ENCODE measurements around the gene HECW1. TPM values are rescaled to one million over a fixed set of nuclear protein-coding genes. Genes with fewer than 3 reads are reported as not detected.

Gene HECW1
- total and polyA plus RNA-seq, 2 donors (not counting 1 experiment from before 2014, with no cell fraction given) = not detected

GRCh38 chr7:43198599-43199090 lies 86.2 kb downstream of the HECW1 start:
- Histone ChIP-seq H3K36me3 (replicated peaks in 1 of 2; ENCODE audit: control extremely low read depth in 1 of 2, control insufficient read depth in 1 of 2, extremely low read depth in 1 of 2, insufficient read depth in 2 of 2, low read length in 1 of 2) (no peaks in the 10 kb centered on the region), H2AFZ (ENCODE audit: insufficient read depth, low read depth, low read length, poor library complexity, severe bottlenecking) (no peak overlapping the region), H3K27ac (ENCODE audit: low read length in 2 of 2) (no peak overlapping the region), H3K4me1 (ENCODE audit: control insufficient read depth in 2 of 2, insufficient read depth in 2 of 2, low read length in 2 of 2) (no peaks in the 10 kb centered on the region), H3K4me3 (ENCODE audit: control extremely low read depth in 1 of 5, extremely low read depth in 1 of 5, insufficient read depth in 1 of 5, low read depth in 2 of 5, low read length in 4 of 5) (no peak overlapping the region), H3K4me2 (replicated peaks; ENCODE audit: low read depth, low read length, poor library complexity, severe bottlenecking) (no peak overlapping the region), H3K27me3 (replicated peaks in 1 of 4; ENCODE audit: control extremely low read depth in 1 of 4, control insufficient read depth in 3 of 4, insufficient read depth in 4 of 4, low read length in 3 of 4) (no peaks in the 10 kb centered on the region), H4K20me1 (ENCODE audit: control insufficient read depth, insufficient read depth, low read length, poor library complexity, severe bottlenecking) (no peaks in the 10 kb centered on the region), H3K9me3 (ENCODE audit: control extremely low read depth in 1 of 3, control insufficient read depth in 2 of 3, insufficient read depth in 1 of 3, low read length in 2 of 3) (peaks cover 0 to 3% (median 0%) of the 10 kb centered on the region in 3 donors), H3K9ac (ENCODE audit: low read length) (no peak overlapping the region), H3K79me2 (ENCODE audit: control insufficient read depth, insufficient read depth, low read length) (no peaks in the 10 kb centered on the region)
- DNase-seq (no peak), ATAC-seq (ENCODE audit: low read depth) (no peak)
- no peaks in the 10 kb centered on the region for H3K9me3 Mint-ChIP-seq (ENCODE audit: insufficient read depth)
- H3K4me1 Mint-ChIP-seq = no peaks in the 10 kb centered on the region
- 73% methylated on average over 7 of the region's 7 CpGs for WGBS (ENCODE audit: insufficient coverage)
- H3K27me3 Mint-ChIP-seq = peaks cover 12% of the 10 kb centered on the region
- ChIA-PET POLR2A (no interaction called here), CTCF (no interaction called here)
- no peak for TF ChIP-seq CTCF (IDR thresholded peaks at IDR 0.05)
- no peak for TF ChIP-seq EZH2 (IDR thresholded peaks at IDR 0.05; ENCODE audit: borderline replicate concordance, insufficient read depth, low read depth, low read length, poor library complexity, severe bottlenecking)
- no peak overlapping the region for H3K4me3 Mint-ChIP-seq
- no peak overlapping the region for H3K27ac Mint-ChIP-seq
- intact Hi-C loops (cut with micrococcal nuclease) = no loop called here

DNA sequence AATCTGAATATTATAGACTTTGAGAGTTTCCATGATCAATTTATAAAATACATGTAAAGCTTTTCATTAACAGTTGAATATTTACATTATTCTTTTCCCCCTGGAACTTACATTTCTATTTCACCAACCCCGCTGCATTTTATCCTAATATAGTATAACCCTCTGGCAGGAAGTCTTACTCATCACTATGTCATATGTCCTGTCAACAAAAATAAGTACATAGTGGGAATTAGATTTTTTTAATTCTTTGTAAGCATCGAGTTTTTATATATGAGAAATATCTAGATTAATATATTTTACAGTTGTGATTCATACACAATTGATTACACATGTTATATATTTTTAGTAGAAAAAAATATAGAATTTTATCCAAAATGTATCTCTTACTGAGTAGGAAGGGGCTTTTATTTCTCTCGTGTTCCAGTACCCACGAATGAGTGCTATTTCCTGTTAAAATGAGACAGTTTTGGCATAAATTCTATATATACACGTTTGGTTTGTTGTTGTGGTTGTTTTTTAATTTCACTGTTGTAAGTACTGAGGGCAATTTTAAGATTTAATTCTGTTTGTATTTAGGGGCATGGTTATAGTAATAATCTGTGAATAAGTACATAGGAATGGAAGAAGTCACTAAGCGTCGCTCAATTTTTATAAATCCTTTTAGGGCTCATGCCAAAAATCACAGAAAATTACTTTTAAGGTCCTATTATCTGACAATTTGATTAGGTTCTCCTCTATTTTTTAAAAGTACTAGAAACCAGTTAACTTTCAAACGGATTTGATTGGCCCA lies 87.1 kb downstream of the HECW1 start:
- no peak for TF ChIP-seq CTCF (IDR thresholded peaks at IDR 0.05)
- no peaks in the 10 kb centered on the region for H3K36me3 ChIP-seq (replicated peaks in 1 of 2; ENCODE audit: control extremely low read depth in 1 of 2, control insufficient read depth in 1 of 2, extremely low read depth in 1 of 2, insufficient read depth in 2 of 2, low read length in 1 of 2)
- no peak overlapping the region for H3K4me2 ChIP-seq (replicated peaks; ENCODE audit: low read depth, low read length, poor library complexity, severe bottlenecking)
- no peak overlapping the region for H2AFZ ChIP-seq (ENCODE audit: insufficient read depth, low read depth, low read length, poor library complexity, severe bottlenecking)
- no CpG with 5 or more reads among the region's 8 CpGs for WGBS (ENCODE audit: insufficient coverage)
- H3K4me1 ChIP-seq (ENCODE audit: control insufficient read depth in 2 of 2, insufficient read depth in 2 of 2, low read length in 2 of 2) = no peaks in the 10 kb centered on the region
- H4K20me1 ChIP-seq (ENCODE audit: control insufficient read depth, insufficient read depth, low read length, poor library complexity, severe bottlenecking) = no peaks in the 10 kb centered on the region
- ChIA-PET POLR2A (no interaction called here), CTCF (no interaction called here)
- no peaks in the 10 kb centered on the region for H3K27me3 ChIP-seq (replicated peaks in 1 of 4; ENCODE audit: control extremely low read depth in 1 of 4, control insufficient read depth in 3 of 4, insufficient read depth in 4 of 4, low read length in 3 of 4)
- ATAC-seq (ENCODE audit: low read depth) (no peak), DNase-seq (no peak)
- peaks cover 0 to 3% (median 0%) of the 10 kb centered on the region in 3 donors for H3K9me3 ChIP-seq (ENCODE audit: control extremely low read depth in 1 of 3, control insufficient read depth in 2 of 3, insufficient read depth in 1 of 3, low read length in 2 of 3)
- H3K79me2 ChIP-seq (ENCODE audit: control insufficient read depth, insufficient read depth, low read length) = no peaks in the 10 kb centered on the region
- intact Hi-C loops (cut with micrococcal nuclease) = no loop called here
- no peak overlapping the region for H3K27ac Mint-ChIP-seq
- no peak overlapping the region for H3K9ac ChIP-seq (ENCODE audit: low read length)
- H3K27me3 Mint-ChIP-seq = peaks cover 12% of the 10 kb centered on the region
- H3K4me3 ChIP-seq (ENCODE audit: control extremely low read depth in 1 of 5, extremely low read depth in 1 of 5, insufficient read depth in 1 of 5, low read depth in 2 of 5, low read length in 4 of 5) = no peak overlapping the region
- no peaks in the 10 kb centered on the region for H3K9me3 Mint-ChIP-seq (ENCODE audit: insufficient read depth)
- H3K27ac ChIP-seq (ENCODE audit: low read length in 2 of 2) = no peak overlapping the region
- no peak overlapping the region for H3K4me3 Mint-ChIP-seq
- H3K4me1 Mint-ChIP-seq = no peaks in the 10 kb centered on the region

Measured in B cell (primary cell).